GM12891 (cell line): ENCODE measurements around the gene KARS1.

Source experiments
- POLR2A ChIP-seq: IDR thresholded peaks from 2 replicates; pipeline ENCODE4 v1.6.1; 2011; ENCODE audit warnings: low read depth, low read length, control low read depth
- POLR2AphosphoS5 ChIP-seq: IDR thresholded peaks from 2 replicates; pipeline ENCODE4 v1.6.1; 2011; ENCODE audit warnings: low read depth, low read length, control low read depth
- TAF1 ChIP-seq: IDR thresholded peaks from 2 replicates; pipeline ENCODE4 v1.6.1; 2011; ENCODE audit warnings: low read depth, low read length, control low read depth

DNA sequence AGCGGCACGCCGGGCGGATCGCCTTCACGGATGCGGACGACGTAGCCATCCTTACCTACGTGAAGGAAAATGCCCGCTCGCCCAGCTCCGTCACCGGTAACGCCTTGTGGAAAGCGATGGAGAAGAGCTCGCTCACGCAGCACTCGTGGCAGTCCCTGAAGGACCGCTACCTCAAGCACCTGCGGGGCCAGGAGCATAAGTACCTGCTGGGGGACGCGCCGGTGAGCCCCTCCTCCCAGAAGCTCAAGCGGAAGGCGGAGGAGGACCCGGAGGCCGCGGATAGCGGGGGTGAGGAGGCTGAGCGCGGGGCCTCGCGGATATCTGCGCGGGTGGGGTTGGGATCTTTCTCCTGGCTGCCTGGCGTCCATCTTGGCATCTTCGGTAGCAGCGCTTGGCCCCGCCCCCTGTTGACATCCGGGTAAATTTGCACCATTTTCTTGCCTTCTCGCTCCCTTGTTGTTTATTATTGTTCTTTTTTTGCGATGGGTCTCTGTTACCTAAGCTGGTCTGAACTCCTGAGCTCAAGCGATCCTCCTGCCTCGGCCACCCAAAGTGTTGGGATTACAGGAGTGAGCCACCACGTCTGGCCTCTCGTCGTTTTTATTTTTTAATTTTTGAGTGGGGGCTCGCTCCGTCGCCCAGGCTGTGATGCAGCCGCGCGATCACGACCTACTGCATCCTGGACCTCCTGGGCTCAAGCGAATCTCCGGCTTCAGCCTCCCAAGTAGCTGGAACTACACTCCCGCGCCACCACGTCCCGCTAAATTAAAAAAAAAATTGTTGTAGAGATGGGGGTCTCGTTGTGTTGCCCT, 1.0 kb upstream of the KARS1 start:
- TF ChIP-seq POLR2AphosphoS5 (no peak), POLR2A (peak; percentile 65), TAF1 (peak; percentile 56; the same call in 1 of the 2 replicates)
